Heart right ventricle (tissue), 16 donors: Measurements from ENCODE around the gene SLC25A1. TPM values are rescaled to one million over a fixed set of nuclear protein-coding genes. Genes with fewer than 3 reads are reported as not detected.
"Not testable (repeated sequence)": the region's sequence is repeated elsewhere in the genome, so short reads cannot be mapped to it uniquely, and the experiment has no call there.

ENCODE experiments used
- ATAC-seq, 8 donors: fragments of 200-7000 bp; cut with Tn5 transposase; one replicate each; pipeline ENCODE4 v1.9.1; 2020; ENCODE audit warnings: mild to moderate bottlenecking in 8 of 8, moderate library complexity in 8 of 8, moderate number of reproducible peaks in 1 of 8
- DNase-seq, 2 donors: peaks; one replicate each; pipeline ENCODE4 v3.0.0-alpha.2; 2020
- H3K27ac ChIP-seq, 10 donors: fragments of 200-600 bp; sonication (generic) in 2 of 10; one replicate each; pipeline versions ENCODE4 v1.5.0 to v1.8.0; 2020 to 2022; ENCODE audit warnings: mild to moderate bottlenecking in 3 of 10
- H3K27me3 ChIP-seq, 7 donors: fragments of 200-600 bp; one replicate each; pipeline ENCODE4 v1.8.0; 2021 to 2022; ENCODE audit warnings: mild to moderate bottlenecking in 2 of 7
- H3K36me3 ChIP-seq, 9 donors: fragments of 200-600 bp; sonication (generic) in 1 of 9; one replicate each; pipeline versions ENCODE4 v1.5.0 to v1.8.0; 2020 to 2022; ENCODE audit warnings: mild to moderate bottlenecking in 2 of 9
- H3K4me1 ChIP-seq, 9 donors: fragments of 200-600 bp; sonication (generic) in 1 of 9; one replicate each; pipeline versions ENCODE4 v1.5.0 to v1.8.0; 2020 to 2022; ENCODE audit warnings: mild to moderate bottlenecking in 4 of 9
- H3K4me3 ChIP-seq, 10 donors: fragments of 200-600 bp; sonication (generic) in 2 of 10; one replicate each; pipeline versions ENCODE4 v1.5.0 to v1.8.0; 2020 to 2022; ENCODE audit warnings: mild to moderate bottlenecking in 7 of 10, moderate library complexity in 2 of 10
- H3K9me3 ChIP-seq, 11 donors: fragments of 200-600 bp in 10 of 11; sonication (generic) in 2 of 11; one replicate each; pipeline versions ENCODE4 v1.5.0 to v1.8.0; 2013 to 2022; ENCODE audit warnings: mild to moderate bottlenecking in 2 of 11, control low read depth in 1 of 11, moderate library complexity in 1 of 11
- WGBS, 2 donors: extraction: QIAGEN DNeasy Blood & Tissue Kit; methylation state at CpG; one replicate each; pipeline ENCODE4 v1.1.7; 2013; ENCODE audit warnings: inconsistent platforms in 1 of 2; 5-methylcytosine and 5-hydroxymethylcytosine counted together
- intact Hi-C, 10 donors: fragments of 100-400 bp; cut with DNase I; formaldehyde crosslinking; loops; one replicate each; pipeline versions ENCODE4 v1.11.1 to v1.14.2; 2022
- polyA plus RNA-seq, 2 donors: library from polyadenylated mRNA; stranded (reverse); fragments of 200-250 nt; gene quantifications; one replicate each; pipeline ENCODE4 v1.2.3, GENCODE V29; 2013
- total RNA-seq, 10 donors: library from RNA; stranded (reverse); fragmentation: NEBNext Ultra II Directional in 3 of 10; extraction: Animal tissue kit (Norgen Biotek cat#: 25700) in 3 of 10; gene quantifications; one replicate each; pipeline versions ENCODE4 v1.2.1 to v1.2.4, GENCODE V29; 2021 to 2023
- TF ChIP-seq, protein P1 (sequence below), 9 donors: fragments of 200-600 bp; sonication (generic) in 2 of 9; IDR thresholded peaks; one replicate each; pipeline versions ENCODE4 v1.5.0 to v1.8.0; 2021 to 2022; ENCODE audit warnings: antibody characterized with exemption in 9 of 9, mild to moderate bottlenecking in 5 of 9, moderate library complexity in 1 of 9
- donor health status: Arrhythmogenic right ventricular cardiomyopathy.
- donor health status: ischemic (EF 13 %, LVEDD 7.1; RV severe dilation, severe dysfunction).
- donor health status: healthy with polysubstance abuse.
- donor health status: DM: no; HTN: yes; CAD: no.
- donor health status: DM: no; HTN: no; CAD: no.
- donor health status: ischemic (EF 25% LVEDD 6.9; RV normal size, moderate dysfunction).
- donor health status: ischemic (EF 25% LVEDD 5.7; RV mildly dilated, moderate dysfunction).
- donor health status: healthy.
- donor health status: DM: yes; HTN: yes; CAD: no.
- donor health status: Ischemic cardiomyopathy.
- donor health status: ischemic (EF 35%, LVEDD 5.7; RV mildly dilated, moderate dysfunction).
- donor health status: nonischemic (EF 11% LVEDD 7.7; RV severe dilation, severe dysfunction).
- donor health status: DM: yes; HTN: yes; CAD: no.
- donor health status: PGD.
- donor health status: ischemic (EF 29% LVEDD 5.4; RV normal size, mild dysfunction).
- donor health status: nonischemic (EF 23%, LVEDD 6.1; RV moderate dilation, normal function).

Gene SLC25A1
- total and polyA plus RNA-seq, 12 donors, result 14.8 to 31.9 (median 20.5) TPM

DNA sequence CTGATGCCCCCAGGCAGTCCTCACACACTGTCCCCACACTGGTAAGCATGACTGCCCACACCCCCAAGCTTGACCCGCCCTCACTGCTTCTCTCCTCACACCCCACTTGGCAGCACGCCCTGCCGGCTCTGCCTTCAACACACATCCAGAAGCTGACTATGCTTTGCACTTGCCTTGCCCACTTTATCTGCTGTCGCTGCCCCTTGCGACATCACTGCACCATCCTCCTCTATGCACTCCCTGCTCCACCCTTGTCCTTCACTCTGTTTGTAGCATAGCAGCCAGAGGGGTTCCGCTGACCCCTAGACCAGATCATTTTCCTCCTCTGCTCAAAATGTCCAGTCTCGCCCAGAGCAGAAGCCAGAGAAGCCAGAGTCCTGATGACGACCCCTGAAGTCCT is 25.3 kb upstream of the SLC25A1 start:
- Histone ChIP-seq H3K4me3 (no peak overlapping the region), H3K9me3 (no peaks in the 10 kb centered on the region), H3K36me3 (peaks cover 0 to 66% (median 7%) of the 10 kb centered on the region in 9 donors), H3K27me3 (no peaks in the 10 kb centered on the region), H3K27ac (no peak overlapping the region), H3K4me1 (no peaks in the 10 kb centered on the region)
- TF ChIP-seq, protein P1, sequence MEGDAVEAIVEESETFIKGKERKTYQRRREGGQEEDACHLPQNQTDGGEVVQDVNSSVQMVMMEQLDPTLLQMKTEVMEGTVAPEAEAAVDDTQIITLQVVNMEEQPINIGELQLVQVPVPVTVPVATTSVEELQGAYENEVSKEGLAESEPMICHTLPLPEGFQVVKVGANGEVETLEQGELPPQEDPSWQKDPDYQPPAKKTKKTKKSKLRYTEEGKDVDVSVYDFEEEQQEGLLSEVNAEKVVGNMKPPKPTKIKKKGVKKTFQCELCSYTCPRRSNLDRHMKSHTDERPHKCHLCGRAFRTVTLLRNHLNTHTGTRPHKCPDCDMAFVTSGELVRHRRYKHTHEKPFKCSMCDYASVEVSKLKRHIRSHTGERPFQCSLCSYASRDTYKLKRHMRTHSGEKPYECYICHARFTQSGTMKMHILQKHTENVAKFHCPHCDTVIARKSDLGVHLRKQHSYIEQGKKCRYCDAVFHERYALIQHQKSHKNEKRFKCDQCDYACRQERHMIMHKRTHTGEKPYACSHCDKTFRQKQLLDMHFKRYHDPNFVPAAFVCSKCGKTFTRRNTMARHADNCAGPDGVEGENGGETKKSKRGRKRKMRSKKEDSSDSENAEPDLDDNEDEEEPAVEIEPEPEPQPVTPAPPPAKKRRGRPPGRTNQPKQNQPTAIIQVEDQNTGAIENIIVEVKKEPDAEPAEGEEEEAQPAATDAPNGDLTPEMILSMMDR (IDR thresholded peaks at IDR 0.05), result no peak
- ATAC-seq (peak in 1 of 8 donors; percentile 18), DNase-seq (no peak)
- WGBS, 2 donors, result 87 to 91% methylated on average over 8 of the region's 8 CpGs
- intact Hi-C loops, result loop anchor here in 1 of 10 donors (10.0 kb wide), 1 partner anchor 271 kb away; the partner anchor contains the start of genes CDC45 and UFD1

DNA sequence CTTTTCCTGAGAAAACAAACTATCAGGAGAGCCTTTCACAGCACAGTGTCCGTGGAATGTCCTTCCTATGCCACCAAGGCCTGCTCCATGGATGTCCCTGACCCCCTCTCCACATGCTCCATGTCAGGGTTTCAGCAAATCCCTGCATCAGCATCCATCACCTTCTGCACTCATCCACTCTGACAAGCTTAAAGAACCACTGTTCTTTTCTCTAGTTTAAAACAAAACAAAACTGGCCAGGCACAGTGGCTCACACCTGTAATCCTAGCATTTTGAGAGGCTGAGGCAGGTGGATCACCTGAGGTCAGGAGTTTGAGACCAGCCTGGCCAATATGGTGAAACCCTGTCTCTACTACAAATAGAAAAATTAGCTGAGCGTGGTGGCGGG is 24.3 kb upstream of the SLC25A1 start:
- DNase-seq, H3K27me3 ChIP-seq, H3K9me3 ChIP-seq, H3K27ac ChIP-seq, H3K4me1 ChIP-seq, ATAC-seq, H3K4me3 ChIP-seq: not testable (repeated sequence)
- peaks cover 0 to 56% (median 0%) of the 10 kb centered on the region in 9 donors for H3K36me3 ChIP-seq
- intact Hi-C loops, result loop anchor here in 1 of 10 donors (10.0 kb wide), 1 partner anchor 272 kb away; the partner anchor contains the start of genes CDC45 and UFD1
- 94 to 96% methylated on average over 3 of the region's 3 CpGs for WGBS, 2 donors

DNA sequence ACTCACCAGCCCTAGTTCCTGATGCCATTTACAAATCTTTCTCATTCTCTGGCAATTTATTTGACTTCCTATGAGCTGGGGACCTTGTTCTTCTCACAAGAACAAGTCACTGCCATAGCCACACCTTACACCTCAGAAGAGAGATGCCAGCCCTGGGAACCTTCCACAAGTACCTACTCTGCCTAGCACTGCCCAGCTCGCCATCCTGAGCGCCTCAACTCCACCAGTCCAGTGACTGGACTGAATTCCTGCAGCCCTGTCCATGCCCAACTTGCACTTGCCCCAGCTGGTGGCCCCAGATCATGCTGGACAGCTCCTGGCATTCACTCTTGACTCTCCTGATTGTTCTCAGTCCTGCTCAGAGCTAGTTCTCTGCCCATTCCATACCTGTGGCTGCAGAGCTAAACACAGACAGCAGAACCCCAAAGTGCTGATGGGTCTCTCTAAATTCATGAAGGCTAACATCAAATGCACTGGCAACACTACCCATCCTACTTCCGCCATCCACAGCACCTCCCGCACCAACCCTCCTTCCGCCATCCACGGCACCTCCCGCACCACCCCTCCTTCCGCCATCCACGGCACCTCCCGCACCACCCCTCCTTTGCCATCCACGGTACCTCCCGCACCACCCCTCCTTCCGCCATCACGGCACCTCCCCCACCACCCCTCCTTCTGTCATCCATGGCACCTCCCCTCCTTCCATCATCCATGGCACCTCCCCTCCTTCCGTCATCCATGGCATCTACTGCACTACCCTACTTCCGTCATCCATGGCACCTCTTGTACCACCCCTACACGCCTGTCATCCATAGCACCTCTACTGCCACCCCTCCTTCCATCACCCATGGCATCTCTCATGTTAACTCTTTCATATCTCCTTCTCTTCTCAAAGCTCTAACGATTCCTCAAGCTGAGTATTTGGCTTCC is 23.6 kb upstream of the SLC25A1 start:
- Histone ChIP-seq H3K36me3 (peaks cover 0 to 54% (median 0%) of the 10 kb centered on the region in 9 donors), H3K4me1 (no peaks in the 10 kb centered on the region), H3K9me3 (no peaks in the 10 kb centered on the region), H3K27me3 (no peaks in the 10 kb centered on the region), H3K4me3 (no peak overlapping the region), H3K27ac (no peak overlapping the region)
- 93 to 95% methylated on average over 18 of the region's 18 CpGs for WGBS, 2 donors
- TF ChIP-seq, protein P1 (IDR thresholded peaks at IDR 0.05), result no peak
- ATAC-seq (peak in 4 of 8 donors; percentile 39 to 71 (median 60)), DNase-seq (no peak)
- intact Hi-C loops, result loop anchor here in 1 of 10 donors (10.0 kb wide), 1 partner anchor 273 kb away; the partner anchor contains the start of genes CDC45 and UFD1

DNA sequence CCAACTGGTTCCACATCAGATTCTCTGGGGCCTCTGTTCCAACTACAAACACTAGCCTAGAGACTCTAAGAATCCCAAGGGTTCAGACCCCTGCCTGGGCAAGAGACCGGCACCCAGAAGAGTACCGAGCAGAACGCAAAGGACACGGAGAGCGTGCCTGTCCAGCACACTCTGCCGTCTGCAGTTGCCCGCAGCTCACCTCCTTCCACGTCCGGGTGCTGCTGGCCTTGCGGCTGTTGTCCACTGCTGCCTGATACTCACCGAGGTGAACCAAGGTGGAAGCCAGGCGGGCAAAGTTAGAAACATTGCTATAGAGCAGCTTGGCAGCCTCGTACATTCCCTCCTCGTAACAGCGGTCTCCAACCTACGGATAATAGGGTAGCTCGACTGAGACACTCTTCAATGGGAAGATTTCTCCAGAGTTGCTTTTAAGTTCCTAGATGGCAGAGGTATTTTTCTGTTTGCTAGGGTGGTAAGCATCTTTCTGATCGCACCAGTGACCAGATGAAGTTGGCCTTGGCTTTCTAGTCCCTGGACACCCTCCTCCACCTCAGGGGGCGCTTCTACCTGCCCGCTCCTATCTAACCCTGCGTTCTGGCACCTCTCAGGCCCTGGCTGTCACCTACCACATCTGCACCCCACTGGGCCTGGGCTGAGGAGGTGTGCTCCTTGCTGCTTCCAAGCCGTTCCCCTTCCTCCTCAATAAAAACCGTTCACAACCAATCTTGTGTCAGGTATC is 22.8 kb upstream of the SLC25A1 start:
- Histone ChIP-seq H3K27ac (no peak overlapping the region), H3K36me3 (peaks cover 0 to 57% (median 0%) of the 10 kb centered on the region in 9 donors), H3K4me1 (no peaks in the 10 kb centered on the region), H3K27me3 (no peaks in the 10 kb centered on the region), H3K9me3 (no peaks in the 10 kb centered on the region), H3K4me3 (no peak overlapping the region)
- DNase-seq (no peak), ATAC-seq (no peak)
- TF ChIP-seq, protein P1 (IDR thresholded peaks at IDR 0.05), result no peak
- WGBS, 2 donors, result 94 to 96% methylated on average over 23 of the region's 23 CpGs
- intact Hi-C loops, result loop anchor here in 1 of 10 donors (10.0 kb wide), 1 partner anchor 274 kb away; the partner anchor contains the start of genes CDC45 and UFD1
